Measurements from ENCODE around the gene ARHGDIA.

The ARHGDIA gene

GRCh38 chr17:81890447-81891302 lies 19.5 kb upstream of the ARHGDIA start:
- FAIRE-seq (no peak), DNase-seq (ENCODE audit: extremely low spot score, insufficient read length, low read depth) (no peak)

DNA sequence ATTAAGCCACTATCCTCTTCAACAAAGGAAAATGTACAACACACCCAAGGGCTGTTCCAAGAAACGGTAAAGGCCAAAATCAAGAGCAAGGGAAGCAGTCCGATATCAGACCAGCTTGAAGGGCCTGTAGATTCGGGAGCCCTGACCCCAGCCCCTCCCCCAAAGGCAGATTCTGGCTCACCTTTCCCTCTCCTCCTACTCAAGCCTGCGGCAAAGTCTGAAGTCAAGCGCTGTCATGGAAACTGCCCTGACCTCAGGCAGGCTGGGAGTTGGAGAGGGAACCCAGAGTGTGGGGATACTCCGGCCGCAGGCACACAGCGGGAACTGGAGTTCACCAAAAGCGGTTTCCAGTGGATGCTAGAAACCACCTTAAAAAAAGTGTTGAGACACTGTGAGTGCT lies 18.5 kb upstream of the ARHGDIA start:
- FAIRE-seq (no peak), DNase-seq (ENCODE audit: extremely low spot score, insufficient read length, low read depth) (no peak)

GRCh38 chr17:81888988-81889595 lies 18.0 kb upstream of the ARHGDIA start:
- FAIRE-seq = no peak
- no peak for DNase-seq (ENCODE audit: extremely low spot score, insufficient read length, low read depth)

- no peak for DNase-seq (ENCODE audit: extremely low spot score, insufficient read length, low read depth)
- no peak for FAIRE-seq
Observed at GRCh38 chr17:81888105-81888987, 17.2 kb upstream of the ARHGDIA start.

DNA sequence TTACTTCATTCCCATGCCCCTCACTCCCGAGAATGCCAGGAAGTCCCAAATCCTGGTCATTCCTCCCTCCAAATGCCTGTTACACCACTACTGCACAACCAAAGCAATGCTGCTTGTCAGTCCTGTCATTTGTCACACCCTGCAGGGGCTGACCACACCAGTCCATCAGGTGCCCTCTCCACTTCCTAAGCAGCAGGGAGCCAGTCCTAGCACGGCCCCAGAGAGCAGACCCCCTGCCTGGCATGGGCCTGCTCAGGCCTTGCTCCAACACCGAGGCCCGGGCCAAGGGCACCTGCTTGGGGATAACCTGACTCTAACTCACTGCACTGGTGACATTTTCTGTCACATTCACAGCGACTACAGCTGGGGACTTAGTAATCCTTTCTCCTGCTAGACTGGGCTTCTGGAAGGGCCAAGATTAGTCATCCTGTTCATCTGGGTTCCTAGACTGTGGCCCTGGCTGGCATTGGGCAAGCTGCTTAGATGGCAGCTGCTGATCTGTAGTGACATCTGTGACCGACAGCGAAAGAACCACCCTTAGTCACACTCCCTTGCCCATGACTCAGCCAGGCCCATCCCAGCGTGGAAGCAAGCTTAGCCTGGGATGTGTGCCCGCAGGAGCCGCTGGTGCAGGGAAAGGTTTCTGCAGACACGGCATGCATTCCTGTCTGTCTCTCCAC lies 14.9 kb upstream of the ARHGDIA start:
- FAIRE-seq = no peak
- DNase-seq (ENCODE audit: extremely low spot score, insufficient read length, low read depth) = no peak

- no peak for DNase-seq (ENCODE audit: extremely low spot score, insufficient read length, low read depth)
- FAIRE-seq = no peak
Observed at GRCh38 chr17:81885454-81885853, 14.3 kb upstream of the ARHGDIA start.

DNA sequence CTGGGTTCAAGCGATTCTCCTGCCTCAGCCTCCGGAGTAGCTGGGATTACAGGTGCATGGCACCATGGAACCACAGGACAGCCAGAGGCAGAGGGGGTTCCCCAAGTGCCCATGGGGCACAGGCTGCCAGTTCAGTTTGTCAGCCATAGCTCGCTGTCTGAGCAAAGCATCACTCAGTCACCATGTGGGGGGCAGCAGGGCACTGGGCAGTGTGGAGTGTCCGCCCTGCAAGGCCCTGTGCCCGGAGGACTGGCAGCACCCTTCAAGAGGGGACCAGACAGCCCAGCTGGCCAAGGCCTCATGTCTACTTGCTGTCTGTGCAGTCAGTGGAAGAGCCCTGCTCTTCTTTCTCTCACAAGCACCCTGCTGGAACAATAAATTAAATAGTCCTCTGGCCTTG lies 13.8 kb upstream of the ARHGDIA start:
- FAIRE-seq = no peak
- DNase-seq (ENCODE audit: extremely low spot score, insufficient read length, low read depth) = no peak

GRCh38 chr17:81884520-81884919 lies 13.4 kb upstream of the ARHGDIA start:
- FAIRE-seq = no peak
- no peak for DNase-seq (ENCODE audit: extremely low spot score, insufficient read length, low read depth)

DNA sequence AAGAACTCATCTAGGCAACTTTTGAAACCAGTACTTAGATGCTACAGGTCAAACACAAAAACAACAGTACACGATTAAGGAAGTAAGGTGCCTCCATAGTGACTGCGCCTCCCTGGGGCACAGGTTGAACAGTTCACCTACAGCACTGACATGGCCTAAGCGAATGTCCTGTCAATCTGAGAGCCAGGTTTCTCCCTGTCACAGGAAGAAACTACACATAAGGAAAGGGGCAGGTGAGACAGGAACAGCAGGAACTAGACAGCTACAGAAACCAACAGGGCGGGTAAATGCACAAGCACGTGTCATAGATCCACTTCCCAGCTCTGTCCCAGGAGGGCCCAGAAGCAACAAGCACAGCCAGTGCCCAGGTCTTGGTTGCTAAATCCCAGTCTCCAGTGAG lies 8.0 kb upstream of the ARHGDIA start:
- DNase-seq (ENCODE audit: extremely low spot score, insufficient read length, low read depth) (no peak), FAIRE-seq (no peak)

DNA sequence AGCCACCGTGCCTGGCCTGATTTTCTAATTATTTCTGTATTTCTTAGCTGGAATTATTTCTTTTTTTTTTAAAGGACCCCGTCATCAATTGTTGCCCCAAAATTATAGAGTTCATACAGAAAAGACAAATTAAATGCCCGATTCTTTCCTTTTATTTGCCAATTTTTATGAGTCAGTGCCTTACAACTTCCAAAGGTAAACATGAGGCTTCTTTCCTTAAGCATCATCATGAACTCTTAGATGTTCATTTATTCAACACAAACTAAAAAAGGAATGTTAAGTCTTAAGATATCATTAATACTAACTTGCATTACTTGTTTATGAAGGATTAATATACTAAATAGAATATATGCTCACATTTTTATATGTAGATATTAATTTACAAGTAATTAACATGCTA lies 7.2 kb upstream of the ARHGDIA start:
- DNase-seq (ENCODE audit: extremely low spot score, insufficient read length, low read depth) (no peak), FAIRE-seq (no peak)

DNA sequence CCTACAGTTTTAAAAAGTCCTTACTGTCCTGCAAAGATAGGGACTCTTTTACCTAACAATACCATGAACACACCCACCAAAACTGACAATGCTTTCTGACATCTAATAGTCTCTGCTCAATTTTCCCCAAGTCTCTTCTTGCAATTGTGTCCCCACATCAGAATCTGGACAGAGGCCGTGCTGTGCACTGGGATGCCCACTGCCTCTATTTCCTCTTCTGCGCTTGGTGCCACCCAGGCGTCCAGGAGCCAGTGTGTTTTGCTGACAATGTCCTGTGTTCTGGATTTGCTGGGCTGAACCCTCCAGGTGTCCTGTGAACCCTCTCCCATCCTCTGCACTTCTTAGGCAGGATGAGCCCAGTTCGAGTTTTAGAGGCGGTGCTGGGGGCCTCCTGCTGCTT lies 6.4 kb upstream of the ARHGDIA start:
- FAIRE-seq = no peak
- no peak for DNase-seq (ENCODE audit: extremely low spot score, insufficient read length, low read depth)

DNA sequence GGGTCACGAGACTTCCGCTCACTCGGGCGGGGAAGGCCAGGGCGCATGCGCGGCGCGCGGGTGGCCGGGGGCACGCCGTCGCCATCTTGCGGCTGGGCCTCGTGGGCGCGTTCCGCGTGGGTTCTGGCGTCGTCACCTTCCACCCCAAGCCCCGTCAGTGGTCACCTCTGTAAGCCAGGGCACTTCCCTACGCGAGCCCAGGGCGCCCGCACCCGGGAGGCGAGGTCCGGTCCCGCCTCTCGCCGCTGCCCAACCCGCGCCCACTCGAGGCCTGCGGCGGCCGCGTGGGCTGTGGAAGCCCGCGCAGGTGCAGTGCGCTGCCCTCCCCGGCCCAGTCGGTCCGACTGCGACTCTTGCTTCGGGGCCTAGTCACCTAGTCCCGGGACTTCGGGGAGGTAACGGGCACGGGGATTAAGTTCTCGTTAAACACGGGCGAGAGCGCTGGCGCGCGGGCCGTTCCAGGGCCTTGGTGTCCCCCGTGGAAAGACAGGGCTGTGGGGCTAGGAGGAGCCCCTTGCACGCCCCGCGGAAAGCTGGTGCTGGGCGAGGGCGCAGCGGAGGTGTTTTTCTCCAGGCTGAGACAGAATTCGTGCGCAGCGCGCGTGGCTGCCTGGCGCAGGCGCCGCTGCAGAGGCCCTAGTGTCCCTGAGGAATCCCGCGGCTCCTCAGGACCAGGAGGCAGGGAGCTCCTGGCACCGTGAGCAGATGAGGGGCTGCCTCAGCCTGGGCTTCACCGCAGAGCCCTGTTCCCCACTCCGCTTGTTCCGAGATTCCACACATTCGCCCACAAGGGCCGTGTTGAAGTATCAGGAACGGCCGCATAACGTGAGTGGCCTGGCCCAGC lies 472 bp upstream of the ARHGDIA start:
- peak; percentile 58 for FAIRE-seq
- DNase-seq (ENCODE audit: extremely low spot score, insufficient read length, low read depth) = peak; percentile 97

DNA sequence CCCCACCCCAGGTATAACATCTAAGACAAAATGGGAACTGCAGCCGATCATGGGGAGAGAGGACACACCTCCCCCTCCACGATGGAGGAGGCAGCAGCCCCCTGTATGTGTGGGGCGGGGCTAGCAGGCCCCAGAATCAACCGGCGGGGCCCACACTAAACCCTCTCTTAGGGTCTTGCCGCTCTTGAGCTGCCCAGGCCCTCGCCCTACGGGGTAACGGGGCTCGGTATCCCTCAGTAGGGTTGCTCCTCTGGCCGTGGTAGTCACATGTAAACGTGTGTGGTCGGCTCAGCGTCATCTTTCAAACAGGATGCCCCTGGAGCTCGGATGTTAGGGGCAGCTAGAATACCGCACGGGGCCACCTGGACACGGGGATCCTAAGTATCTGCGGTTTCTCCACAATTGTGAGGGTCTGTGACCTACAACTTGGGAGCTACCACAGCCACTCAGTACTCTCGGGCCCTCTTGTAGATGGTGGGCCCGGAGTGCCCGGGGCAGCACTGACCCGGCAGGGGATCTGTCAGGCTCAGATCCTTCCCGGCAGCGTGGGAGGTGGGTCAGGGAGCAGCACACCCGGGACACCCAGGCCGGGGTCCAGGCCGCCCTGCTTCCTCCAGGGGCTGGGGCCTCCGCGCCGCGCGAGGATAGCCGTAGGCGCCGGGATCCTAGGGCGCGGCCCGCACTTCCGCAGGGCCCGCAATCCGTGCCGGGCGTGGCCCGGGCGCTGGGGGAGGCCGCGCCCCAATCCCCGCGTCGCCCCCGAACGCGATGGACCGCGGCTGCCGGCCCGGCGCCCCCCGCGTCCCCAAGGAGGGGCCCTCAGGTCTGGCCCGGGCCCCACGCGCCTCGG lies 781 bp downstream of the ARHGDIA start:
- DNase-seq (ENCODE audit: extremely low spot score, insufficient read length, low read depth) (no peak), FAIRE-seq (no peak)

GRCh38 chr17:81869221-81870130 lies 1.7 kb downstream of the ARHGDIA start:
- no peak for DNase-seq (ENCODE audit: extremely low spot score, insufficient read length, low read depth)

GRCh38 chr17:81868674-81869220 lies 2.4 kb downstream of the ARHGDIA start:
- FAIRE-seq = no peak
- no peak for DNase-seq (ENCODE audit: extremely low spot score, insufficient read length, low read depth)

More at GRCh38 chr17:81869221-81870130, 1.7 kb downstream of the ARHGDIA start:
- FAIRE-seq = no peak

- FAIRE-seq = no peak
- DNase-seq (ENCODE audit: extremely low spot score, insufficient read length, low read depth) = no peak
Observed at GRCh38 chr17:81867991-81868673, 3.0 kb downstream of the ARHGDIA start.
